IMR-90 (cell line): ENCODE data around the gene FBLN7.
"Not testable (repeated sequence)": the region's sequence is repeated elsewhere in the genome, so short reads cannot be mapped to it uniquely, and the experiment has no call there.

Source experiments
- CTCF ChIP-seq: conservative IDR thresholded peaks from 2 replicates; pipeline ENCODE4 v1.5.1; 2012; ENCODE audit warnings: mild to moderate bottlenecking, low read depth, low read length, improper control_type of control experiment
- POLR2A ChIP-seq: IDR thresholded peaks from 2 replicates; pipeline ENCODE4 v1.6.1; 2012; ENCODE audit warnings: mild to moderate bottlenecking, low read depth, low read length
- RAD21 ChIP-seq: IDR thresholded peaks from 2 replicates; pipeline ENCODE4 v1.6.1; 2012; ENCODE audit warnings: low read length, improper control_type of control experiment
- USF2 ChIP-seq: fragments of 150-350 bp; IDR thresholded peaks from 2 replicates; pipeline ENCODE4 v1.6.1; 2017; ENCODE audit warnings: mild to moderate bottlenecking, antibody characterized with exemption, low read length, low read depth

GRCh38 chr2:112139661-112140204 lies 1.5 kb downstream of the FBLN7 start:
- TF ChIP-seq CTCF, POLR2A, RAD21, USF2: not testable (repeated sequence)
